NCI-H524 treated with DMSO at 0.1 percent for 48 hours (cell line): ENCODE data around the gene FIGN.

ENCODE experiments used
- DNase-seq: peaks from one replicate; lab custom pipeline; 2025; lab: John Stamatoyannopoulos, UW

Gene FIGN

GRCh38 chr2:163662141-163662780 lies 73.5 kb downstream of the FIGN start:
- DNase-seq, result no peak

GRCh38 chr2:163659224-163659623 lies 76.6 kb downstream of the FIGN start:
- no peak for DNase-seq

- no peak for DNase-seq
These were observed 77.3 kb downstream of the FIGN start for GRCh38 chr2:163658556-163658955.

- no peak for DNase-seq
These were observed 78.5 kb downstream of the FIGN start for GRCh38 chr2:163657281-163657656.

GRCh38 chr2:163656622-163657280 lies 79.1 kb downstream of the FIGN start:
- no peak for DNase-seq

GRCh38 chr2:163655667-163656066 lies 80.1 kb downstream of the FIGN start:
- DNase-seq, result no peak

- no peak for DNase-seq
These were observed 83.1 kb downstream of the FIGN start for GRCh38 chr2:163652751-163653150.

- no peak for DNase-seq
These were observed 86.7 kb downstream of the FIGN start for GRCh38 chr2:163649080-163649479.

GRCh38 chr2:163647300-163647699 lies 88.5 kb downstream of the FIGN start:
- no peak for DNase-seq

GRCh38 chr2:163646687-163647086 lies 89.1 kb downstream of the FIGN start:
- no peak for DNase-seq

- DNase-seq, result no peak
These were observed 91.6 kb downstream of the FIGN start for GRCh38 chr2:163644238-163644637.

- DNase-seq, result no peak
These were observed 93.8 kb downstream of the FIGN start for GRCh38 chr2:163641986-163642385.

GRCh38 chr2:163640542-163641193 lies 95.1 kb downstream of the FIGN start:
- no peak for DNase-seq

GRCh38 chr2:163637871-163638270 lies 97.9 kb downstream of the FIGN start:
- no peak for DNase-seq

- no peak for DNase-seq
These were observed 102.5 kb downstream of the FIGN start for GRCh38 chr2:163633291-163633690.

GRCh38 chr2:163630836-163631235 lies 105.0 kb downstream of the FIGN start:
- no peak for DNase-seq

- DNase-seq, result no peak
These were observed 109.1 kb downstream of the FIGN start for GRCh38 chr2:163626639-163627109.

- DNase-seq, result no peak
These were observed 109.6 kb downstream of the FIGN start for GRCh38 chr2:163626208-163626607.

- DNase-seq, result no peak
These were observed 110.2 kb downstream of the FIGN start for GRCh38 chr2:163625632-163626031.

GRCh38 chr2:163621445-163622004 lies 114.3 kb downstream of the FIGN start:
- DNase-seq, result no peak

GRCh38 chr2:163617517-163617916 lies 118.3 kb downstream of the FIGN start:
- DNase-seq, result no peak

- no peak for DNase-seq
These were observed 122.5 kb downstream of the FIGN start for GRCh38 chr2:163613266-163613731.

- DNase-seq, result no peak
These were observed 123.5 kb downstream of the FIGN start for GRCh38 chr2:163612332-163612731.
